ENCODE results near the gene COPRS.

The COPRS gene

DNA sequence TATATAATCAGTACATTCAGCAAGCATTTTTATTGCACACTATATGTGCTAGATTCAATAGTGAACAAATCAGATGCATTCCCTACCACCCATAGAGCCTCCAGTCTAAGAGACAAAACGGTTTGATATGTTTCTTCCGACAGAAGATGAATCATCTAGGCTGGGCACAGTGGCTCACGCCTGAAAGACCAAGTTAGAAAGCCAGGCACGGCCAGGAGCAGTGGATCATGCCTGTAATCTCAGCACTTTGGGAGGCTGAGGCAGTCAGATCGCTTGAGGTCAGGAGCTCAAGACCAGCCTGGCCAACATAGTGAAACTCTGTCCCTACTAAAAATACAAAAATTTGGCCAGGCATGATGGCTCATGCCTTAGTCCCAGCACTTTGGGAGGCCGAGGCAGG is 18.3 kb upstream of the COPRS start:
- no peak for DNase-seq (ENCODE audit: insufficient read length)
- TF ChIP-seq POLR2A (IDR thresholded peaks at IDR 0.05; ENCODE audit: low read depth, low read length) (no peak), TAF1 (IDR thresholded peaks at IDR 0.05; ENCODE audit: borderline replicate concordance, low read depth, low read length) (no peak), POLR2AphosphoS5 (IDR thresholded peaks at IDR 0.05; ENCODE audit: low read depth, low read length) (no peak)
- FAIRE-seq: no peak

DNA sequence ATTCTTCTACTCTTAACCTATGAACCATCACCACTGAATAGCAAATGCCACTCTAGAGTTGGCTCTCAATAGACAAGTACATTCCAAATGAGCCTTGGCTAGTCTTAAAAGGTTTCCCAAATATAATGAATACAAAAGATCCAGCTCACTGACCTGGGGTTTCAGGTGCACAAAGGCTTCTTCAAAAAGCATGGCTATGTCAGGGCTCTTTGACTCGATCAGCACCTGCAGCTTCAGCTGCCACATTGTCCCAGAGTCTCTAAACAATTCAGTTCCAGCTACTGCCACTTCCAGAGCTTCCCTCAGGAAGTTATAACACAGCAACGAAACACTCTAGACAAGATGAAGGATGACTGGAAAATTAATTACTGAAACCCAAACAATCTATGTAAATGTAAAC is 16.0 kb upstream of the COPRS start:
- DNase-seq (ENCODE audit: insufficient read length) (no peak), FAIRE-seq (no peak)
- TF ChIP-seq TAF1 (IDR thresholded peaks at IDR 0.05; ENCODE audit: borderline replicate concordance, low read depth, low read length) (no peak), POLR2AphosphoS5 (IDR thresholded peaks at IDR 0.05; ENCODE audit: low read depth, low read length) (no peak), POLR2A (IDR thresholded peaks at IDR 0.05; ENCODE audit: low read depth, low read length) (no peak)

DNA sequence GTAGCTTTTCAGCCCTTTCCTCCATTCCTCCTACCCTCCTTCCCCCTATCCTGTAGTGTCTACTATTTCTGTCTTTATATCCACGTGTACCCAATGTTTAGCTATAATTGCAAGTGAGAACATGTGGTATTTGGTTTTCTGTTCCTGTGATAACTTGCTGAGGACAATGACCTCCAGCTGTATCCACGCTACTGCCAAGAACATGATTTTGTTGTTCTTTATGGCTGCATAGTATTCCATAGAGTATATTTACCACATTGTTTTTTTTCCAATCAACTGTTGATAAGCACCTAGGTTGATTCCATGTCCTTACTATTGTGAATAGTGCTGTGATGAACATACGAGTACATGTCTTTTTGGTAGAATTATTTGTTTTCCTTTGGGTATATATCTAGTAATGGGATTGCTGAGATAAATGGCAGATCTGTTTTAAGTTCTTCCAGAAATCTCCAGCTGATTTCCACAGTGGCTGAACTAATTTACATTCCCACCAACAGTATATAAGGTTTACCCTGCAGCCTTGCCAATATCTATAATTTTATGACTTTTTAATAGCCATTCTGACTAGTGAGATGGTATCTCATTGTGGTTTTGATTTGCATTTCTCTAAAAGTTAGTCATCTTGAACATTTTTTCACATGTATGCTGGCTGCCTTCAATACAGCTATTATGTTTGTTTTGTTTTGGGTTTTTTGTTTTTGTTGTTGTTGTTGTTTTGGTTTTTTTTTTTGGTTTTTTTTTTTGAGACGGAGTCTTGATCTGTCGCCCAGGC is 10.9 kb upstream of the COPRS start:
- TF ChIP-seq POLR2AphosphoS5 (IDR thresholded peaks at IDR 0.05; ENCODE audit: low read depth, low read length): no peak
- TF ChIP-seq POLR2A (IDR thresholded peaks at IDR 0.05; ENCODE audit: low read depth, low read length): no peak
- no peak for TF ChIP-seq TAF1 (IDR thresholded peaks at IDR 0.05; ENCODE audit: borderline replicate concordance, low read depth, low read length)
- no peak for FAIRE-seq
- DNase-seq (ENCODE audit: insufficient read length): no peak

DNA sequence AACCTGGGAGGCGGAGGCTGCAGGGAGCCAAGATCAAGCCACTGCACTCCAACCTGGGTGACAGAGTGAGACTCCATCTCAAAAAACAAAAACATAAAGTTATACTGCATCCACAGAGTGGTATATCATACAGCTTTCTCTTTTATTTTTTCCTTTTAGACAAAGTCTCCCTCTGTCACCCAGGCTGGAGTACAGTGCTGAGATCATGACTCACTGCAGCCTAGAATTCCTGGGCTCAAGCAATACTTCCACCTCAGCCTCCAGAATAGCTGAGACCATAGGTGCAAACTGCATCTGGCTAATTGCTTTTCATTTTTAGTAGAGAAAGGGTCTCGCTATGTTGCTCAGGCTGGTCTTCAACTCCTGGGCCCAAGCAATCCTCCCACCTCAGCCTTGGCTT is 10.0 kb upstream of the COPRS start:
- no peak for TF ChIP-seq POLR2A (IDR thresholded peaks at IDR 0.05; ENCODE audit: low read depth, low read length)
- no peak for TF ChIP-seq POLR2AphosphoS5 (IDR thresholded peaks at IDR 0.05; ENCODE audit: low read depth, low read length)
- TF ChIP-seq TAF1 (IDR thresholded peaks at IDR 0.05; ENCODE audit: borderline replicate concordance, low read depth, low read length): no peak
- DNase-seq (ENCODE audit: insufficient read length) (no peak), FAIRE-seq (no peak)

DNA sequence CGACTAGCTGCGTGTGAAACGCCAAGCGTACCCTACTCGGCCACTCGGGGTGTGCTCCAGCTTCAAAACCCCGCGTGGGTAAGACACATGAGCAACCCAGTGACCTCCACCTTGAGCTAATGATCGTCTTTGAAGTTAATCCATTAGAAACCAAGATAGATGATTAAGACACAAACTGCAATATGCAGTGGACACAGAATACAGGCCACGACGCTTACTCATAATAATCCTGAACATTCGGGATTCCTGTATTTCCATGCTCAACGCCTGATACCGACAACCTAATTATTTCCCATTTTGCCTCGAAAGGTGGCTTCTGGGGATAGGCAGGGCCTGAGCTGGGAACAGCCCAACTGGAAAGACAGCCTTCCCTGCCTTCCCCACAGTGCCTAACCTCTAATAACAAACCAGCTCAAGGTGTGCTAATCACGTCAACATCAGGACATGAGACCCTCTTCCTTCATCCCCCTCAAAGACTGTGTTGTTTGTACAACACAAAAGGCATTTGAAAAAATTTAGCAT is 504 bp upstream of the COPRS start:
- TF ChIP-seq TAF1 (IDR thresholded peaks at IDR 0.05; ENCODE audit: borderline replicate concordance, low read depth, low read length) (no peak), POLR2AphosphoS5 (IDR thresholded peaks at IDR 0.05; ENCODE audit: low read depth, low read length) (no peak), POLR2A (IDR thresholded peaks at IDR 0.05; ENCODE audit: low read depth, low read length) (no peak)
- no peak for DNase-seq (ENCODE audit: insufficient read length)
- no peak for FAIRE-seq

DNA sequence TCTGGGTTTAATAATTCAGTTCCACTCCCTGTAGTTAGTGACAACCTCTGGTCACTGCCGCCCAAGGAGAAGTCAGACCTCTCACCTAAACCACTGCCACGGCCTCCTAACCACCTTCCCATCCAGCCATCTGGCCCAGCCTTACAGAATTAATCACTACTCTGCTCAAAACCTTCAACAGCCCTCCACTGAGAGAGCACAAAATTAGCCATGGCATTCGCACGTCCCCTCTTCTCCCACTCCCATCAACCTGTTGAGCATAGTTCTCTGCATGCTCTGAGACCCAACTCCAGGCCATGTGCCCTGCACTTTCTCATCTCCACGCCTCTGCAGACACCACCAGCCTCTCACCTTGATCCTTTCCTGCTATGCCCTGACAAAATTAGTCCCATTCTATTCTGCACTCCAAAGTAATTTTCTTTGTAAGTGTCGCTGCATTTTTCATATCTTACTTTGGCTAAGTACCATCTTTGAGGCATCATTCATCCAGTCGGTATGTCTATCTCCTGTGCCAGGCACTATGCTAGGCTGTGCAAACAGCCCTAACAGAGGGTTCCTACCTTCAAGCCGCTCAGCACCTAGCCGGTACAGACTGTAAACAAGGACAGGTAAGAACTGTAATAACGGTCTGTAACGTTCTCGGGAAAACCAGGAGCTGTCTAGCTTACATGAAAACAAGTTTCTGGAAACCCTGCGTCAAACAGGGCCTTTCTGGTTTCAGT is 963 bp downstream of the COPRS start:
- DNase-seq (ENCODE audit: insufficient read length): no peak
- peak; percentile 38 for FAIRE-seq

DNA sequence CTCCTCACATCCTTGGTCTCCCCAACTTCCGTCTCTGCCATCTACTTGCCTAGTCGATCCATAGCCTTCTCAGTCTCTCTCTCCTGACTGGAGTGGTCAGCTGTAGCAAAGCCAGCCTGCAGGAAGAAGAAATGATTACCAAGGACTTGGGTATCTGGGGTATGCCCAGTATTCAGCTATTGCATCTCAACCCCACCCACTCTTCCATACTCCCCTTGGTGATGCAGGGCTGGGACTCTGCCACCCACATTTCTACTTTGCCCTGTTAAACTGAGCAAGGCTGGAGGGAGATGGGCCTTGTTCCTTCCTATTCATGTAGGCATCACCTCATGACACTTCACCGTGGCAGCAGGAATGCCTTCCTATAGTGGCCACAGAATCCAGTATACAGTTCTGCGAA is 2.3 kb downstream of the COPRS start:
- FAIRE-seq: no peak
- no peak for TF ChIP-seq POLR2A (IDR thresholded peaks at IDR 0.05; ENCODE audit: low read depth, low read length)
- no peak for TF ChIP-seq POLR2AphosphoS5 (IDR thresholded peaks at IDR 0.05; ENCODE audit: low read depth, low read length)
- no peak for TF ChIP-seq TAF1 (IDR thresholded peaks at IDR 0.05; ENCODE audit: borderline replicate concordance, low read depth, low read length)
- DNase-seq (ENCODE audit: insufficient read length): no peak

More for the DNA sequence above, 963 bp downstream of the COPRS start:
- TF ChIP-seq POLR2AphosphoS5 (IDR thresholded peaks at IDR 0.05; ENCODE audit: low read depth, low read length) (no peak), POLR2A (IDR thresholded peaks at IDR 0.05; ENCODE audit: low read depth, low read length) (no peak), TAF1 (IDR thresholded peaks at IDR 0.05; ENCODE audit: borderline replicate concordance, low read depth, low read length) (no peak)

DNA sequence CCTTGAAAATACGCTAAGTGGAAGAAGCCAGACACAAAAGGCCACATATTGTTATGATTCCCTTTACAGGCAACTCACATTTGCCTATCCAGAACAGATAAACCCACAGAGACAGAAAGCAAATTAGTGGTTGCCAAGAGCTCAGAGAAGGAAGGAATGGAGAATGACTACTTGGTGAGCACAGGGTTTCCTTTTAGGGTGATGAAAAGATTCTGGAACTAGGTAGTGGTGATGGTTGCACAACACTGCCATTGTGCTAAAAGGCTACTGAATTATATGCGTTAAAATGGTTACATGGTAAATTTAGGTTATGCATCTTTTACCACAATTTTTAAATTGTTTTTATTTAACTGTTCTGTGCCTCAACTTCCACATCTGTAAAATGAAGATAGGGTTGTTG is 4.4 kb downstream of the COPRS start:
- TF ChIP-seq POLR2AphosphoS5 (IDR thresholded peaks at IDR 0.05; ENCODE audit: low read depth, low read length) (no peak), POLR2A (IDR thresholded peaks at IDR 0.05; ENCODE audit: low read depth, low read length) (no peak), TAF1 (IDR thresholded peaks at IDR 0.05; ENCODE audit: borderline replicate concordance, low read depth, low read length) (no peak)
- FAIRE-seq (no peak), DNase-seq (ENCODE audit: insufficient read length) (no peak)

DNA sequence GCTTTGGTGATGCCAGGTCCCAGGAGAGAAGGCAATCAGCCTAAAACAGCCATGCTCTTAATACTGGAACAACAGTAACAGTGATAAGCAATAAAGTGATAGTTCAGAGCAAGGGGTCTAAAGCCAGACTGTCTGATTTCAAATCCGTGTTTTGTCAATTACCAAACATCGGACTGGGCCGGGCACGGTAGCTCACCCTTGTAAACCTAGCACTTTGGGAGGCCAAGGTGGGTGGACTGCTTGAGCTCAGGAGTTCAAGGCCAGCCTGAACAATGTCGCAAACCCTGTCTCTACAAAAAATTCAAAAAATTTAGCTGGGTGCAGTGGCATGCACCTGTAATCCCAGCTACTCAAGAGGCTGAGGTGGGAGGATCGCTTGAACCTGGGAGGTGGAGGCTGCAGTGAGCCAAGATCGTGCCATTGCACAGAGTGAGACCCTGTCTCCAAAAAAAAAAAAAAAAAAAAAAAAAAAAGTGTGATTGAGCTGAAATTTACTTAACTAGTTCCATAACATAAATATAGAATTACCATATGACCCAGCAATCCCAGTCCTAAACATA is 5.1 kb downstream of the COPRS start:
- FAIRE-seq (no peak), DNase-seq (ENCODE audit: insufficient read length) (no peak)
- TF ChIP-seq POLR2A (IDR thresholded peaks at IDR 0.05; ENCODE audit: low read depth, low read length) (no peak), TAF1 (IDR thresholded peaks at IDR 0.05; ENCODE audit: borderline replicate concordance, low read depth, low read length) (no peak), POLR2AphosphoS5 (IDR thresholded peaks at IDR 0.05; ENCODE audit: low read depth, low read length) (no peak)

DNA sequence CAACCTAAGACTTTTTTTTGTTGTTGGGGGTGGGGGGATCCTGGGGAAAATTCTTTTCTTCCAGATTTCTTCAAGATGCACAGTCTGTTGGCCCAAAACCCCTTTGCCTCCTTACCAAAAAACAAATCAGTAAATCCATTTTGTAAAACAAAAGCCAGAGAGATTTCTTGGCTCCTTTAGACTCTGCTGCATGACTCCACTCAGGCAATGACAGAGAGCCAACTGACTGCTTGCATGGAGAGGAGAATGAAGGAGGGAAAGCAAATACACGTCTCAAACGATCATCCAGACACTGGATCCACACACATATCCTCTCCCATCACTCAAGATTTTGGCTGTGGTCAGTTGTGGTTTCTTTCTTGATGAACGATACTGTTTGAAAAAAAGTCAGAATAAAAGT is 13.8 kb downstream of the COPRS start:
- FAIRE-seq (no peak), DNase-seq (ENCODE audit: insufficient read length) (no peak)
- TF ChIP-seq TAF1 (IDR thresholded peaks at IDR 0.05; ENCODE audit: borderline replicate concordance, low read depth, low read length) (no peak), POLR2AphosphoS5 (IDR thresholded peaks at IDR 0.05; ENCODE audit: low read depth, low read length) (no peak), POLR2A (IDR thresholded peaks at IDR 0.05; ENCODE audit: low read depth, low read length) (no peak)

DNA sequence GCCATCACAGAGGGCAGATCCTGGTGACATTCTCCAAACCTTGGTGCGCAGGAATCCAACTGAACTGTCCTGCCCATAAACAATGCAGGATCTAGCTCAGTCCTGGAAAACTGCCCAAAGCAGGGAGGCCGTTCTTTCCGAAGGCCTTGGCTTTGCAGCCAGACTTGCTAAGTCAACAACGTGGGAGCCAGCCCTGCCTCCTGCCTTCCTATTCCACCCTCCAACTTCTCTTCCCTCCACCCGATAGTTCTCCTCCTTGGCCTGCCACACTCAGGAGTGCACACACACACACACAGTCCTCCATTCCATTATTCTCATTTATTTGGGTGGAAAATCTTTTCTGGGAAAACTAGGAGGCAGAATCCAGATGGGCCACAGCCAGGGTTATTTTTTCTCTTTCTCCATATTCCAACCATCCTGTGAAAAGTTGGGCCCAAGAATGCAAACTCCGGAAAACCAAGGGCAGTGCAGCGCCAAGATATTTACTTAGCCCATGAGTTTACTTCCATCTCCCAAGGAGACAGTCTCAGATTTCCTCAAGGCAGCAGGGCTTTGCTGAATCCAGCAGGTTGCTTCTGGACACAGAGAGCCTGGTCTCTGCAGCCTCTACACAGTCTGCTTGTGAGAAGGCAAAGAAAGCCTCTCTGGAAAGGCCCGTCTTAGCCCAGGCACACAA is 15.8 kb downstream of the COPRS start:
- no peak for FAIRE-seq
- DNase-seq (ENCODE audit: insufficient read length): no peak
- TF ChIP-seq TAF1 (IDR thresholded peaks at IDR 0.05; ENCODE audit: borderline replicate concordance, low read depth, low read length) (no peak), POLR2AphosphoS5 (IDR thresholded peaks at IDR 0.05; ENCODE audit: low read depth, low read length) (no peak), POLR2A (IDR thresholded peaks at IDR 0.05; ENCODE audit: low read depth, low read length) (no peak)

Measured in GM12892 (cell line).